K562 (cell line): Measurements from ENCODE around the gene TNNI2. TPM values are rescaled to one million over a fixed set of nuclear protein-coding genes. Genes with fewer than 3 reads are reported as not detected.

Experiments
- ATAC-seq: fragments of 200-7000 bp; cut with Tn5 transposase; 3 replicates; pipeline ENCODE4 v1.9.1; 2020; ENCODE audit warnings: moderate library complexity
- BruUV-seq: library from RNA; stranded (reverse); fragments of 400-500 nt; replicated peaks from 2 replicates; lab custom pipeline; 2021; lab: Mats Ljungman, UMichigan
- CTCF ChIA-PET: fragments of 300-600 bp; formaldehyde crosslinking; extraction: SDS; loops from one replicate; lab custom pipeline; 2021; ENCODE audit warnings: low intra/inter-chr PET ratio; lab: Yijun Ruan, JAX
- POLR2A ChIA-PET: fragments of 300-600, 350-650 bp; sonication (Branson Sonifier 250); formaldehyde crosslinking; extraction: SDS; loops from one replicate; lab custom pipeline; 2021; ENCODE audit warnings: antibody characterized with exemption, inconsistent platforms; lab: Yijun Ruan, JAX
- DNase-seq, 4 experiments: peaks; one replicate each; pipeline versions ENCODE4 v3.0.0 to v3.0.0-alpha.2; 2011 to 2018; ENCODE audit warnings: low spot score in 3 of 4, mixed read lengths in 3 of 4; ENCODE audit errors: extremely low read depth in 1 of 4
- FAIRE-seq: peaks from 2 replicates; lab custom pipeline; 2011; peaks lifted over from hg19 to GRCh38; lab: Jason Lieb, UNC
- H2AFZ ChIP-seq: 2 replicates; pipeline ENCODE4 v1.6.0; 2011; ENCODE audit warnings: low read depth, low read length, control low read depth, inconsistent platforms
- H3K27ac ChIP-seq: fragments of 200-600 bp; 3 replicates; pipeline ENCODE4 v1.8.0; 2011; ENCODE audit warnings: low read depth, mild to moderate bottlenecking, control low read depth, inconsistent platforms, low read length, moderate library complexity, mixed read lengths; ENCODE audit errors: extremely low read depth
- H3K27me3 ChIP-seq, 2 experiments: fragments of 300-600 bp in 1 of 2; 2 replicates in 1 of 2; 3 replicates in 1 of 2; pipeline versions ENCODE4 v1.6.0 to v1.8.0; 2011; ENCODE audit warnings: inconsistent platforms in 2 of 2, low read length in 2 of 2, mild to moderate bottlenecking in 1 of 2, mixed read lengths in 1 of 2, moderate library complexity in 1 of 2; ENCODE audit not compliant: control insufficient read depth in 2 of 2, insufficient read depth in 2 of 2
- H3K36me3 ChIP-seq: fragments of 300-600 bp; 3 replicates; pipeline ENCODE4 v1.8.0; 2011; ENCODE audit warnings: mild to moderate bottlenecking, low read length, inconsistent platforms; ENCODE audit not compliant: control insufficient read depth, insufficient read depth
- H3K4me1 ChIP-seq, 2 experiments: fragments of 200-600 bp in 1 of 2; replicated peaks in 1 of 2; 2 replicates in 1 of 2; 3 replicates in 1 of 2; pipeline versions ENCODE4 v1.5.1 to v1.8.0; 2011; ENCODE audit warnings: inconsistent platforms in 2 of 2, low read length in 2 of 2, mild to moderate bottlenecking in 1 of 2, mixed read lengths in 1 of 2, moderate library complexity in 1 of 2; ENCODE audit not compliant: control insufficient read depth in 2 of 2, insufficient read depth in 2 of 2
- H3K4me2 ChIP-seq: 2 replicates; pipeline ENCODE4 v1.6.1; 2011; ENCODE audit warnings: low read length, control low read depth, inconsistent platforms, mixed read lengths; ENCODE audit not compliant: insufficient read depth
- H3K4me3 ChIP-seq: fragments of 200-600 bp; sonication (generic), shearing (Covaris generic); 2 replicates; pipeline ENCODE4 v1.5.1; 2016; ENCODE audit warnings: control low read depth, inconsistent platforms
- H3K79me2 ChIP-seq: fragments of 200-600 bp; 3 replicates; pipeline ENCODE4 v1.8.0; 2011; ENCODE audit warnings: low read length, inconsistent platforms; ENCODE audit not compliant: control insufficient read depth, insufficient read depth
- H3K9ac ChIP-seq, 2 experiments: 2 replicates each; pipeline versions ENCODE4 v1.6.0 to v1.6.1; 2011; ENCODE audit warnings: low read depth in 2 of 2, low read length in 2 of 2, control low read depth in 1 of 2, inconsistent platforms in 1 of 2, mild to moderate bottlenecking in 1 of 2, mixed read lengths in 1 of 2; ENCODE audit not compliant: insufficient read depth in 1 of 2
- H3K9me1 ChIP-seq: one replicate; pipeline ENCODE4 v1.6.0; 2011; ENCODE audit warnings: inconsistent platforms, mild to moderate bottlenecking, low read length, moderate library complexity; ENCODE audit not compliant: control insufficient read depth, insufficient read depth
- H3K9me3 ChIP-seq: replicated peaks from 2 replicates; pipeline ENCODE4 v1.5.1; 2011; ENCODE audit warnings: low read depth, low read length, inconsistent platforms; ENCODE audit not compliant: control insufficient read depth, insufficient read depth
- H4K20me1 ChIP-seq: replicated peaks from 2 replicates; pipeline ENCODE4 v1.6.1; 2011; ENCODE audit warnings: low read length, inconsistent platforms, mixed read lengths; ENCODE audit not compliant: control insufficient read depth, insufficient read depth
- KAT2B ChIP-seq: IDR thresholded peaks from one replicate; pipeline ENCODE4 v1.6.1; 2012; ENCODE audit warnings: low read depth, mild to moderate bottlenecking, control low read depth, inconsistent platforms, low read length, moderate library complexity
- MAFK ChIP-seq: IDR thresholded peaks from 2 replicates; pipeline ENCODE4 v1.6.1; 2011; ENCODE audit warnings: low read length, improper control_type of control experiment
- MECOM ChIP-seq: fragments of 250-450 bp; sonication (Bioruptor Pico); IDR thresholded peaks from 2 replicates; pipeline ENCODE4 v1.8.0; 2022; ENCODE audit warnings: inconsistent platforms
- RREB1 ChIP-seq: fragments of 250-450 bp; sonication (Bioruptor Pico); IDR thresholded peaks from 2 replicates; pipeline ENCODE4 v1.4.0; 2020
- SIRT6 ChIP-seq: IDR thresholded peaks from one replicate; pipeline ENCODE4 v1.6.1; 2012; ENCODE audit warnings: low read depth, mild to moderate bottlenecking, control low read depth, inconsistent platforms, low read length, moderate library complexity
- SMARCE1 ChIP-seq: fragments of 450-650 bp; IDR thresholded peaks from 2 replicates; pipeline ENCODE4 v1.7.1; 2016; ENCODE audit warnings: mild to moderate bottlenecking
- WGBS: fragments of 100-300 bp; shearing (Covaris generic); methylation state at CpG from one replicate; pipeline ENCODE4 v1.1.6; 2016; ENCODE audit warnings: low coverage, mixed read lengths; ENCODE audit not compliant: insufficient coverage; ENCODE audit errors: missing lambda C conversion rate; 5-methylcytosine and 5-hydroxymethylcytosine counted together
- in situ Hi-C: fragments of 300-500 bp; cut with MboI; formaldehyde crosslinking; loops from 4 replicates; pipeline ENCODE4 v1.15.0; 2018; ENCODE audit warnings: inconsistent platforms, mixed read lengths
- intact Hi-C: fragments of 100-400 bp; cut with micrococcal nuclease; formaldehyde crosslinking; loops from 2 replicates; pipeline ENCODE4 v1.14.2; 2022
- polyA plus RNA-seq, 8 experiments: library from polyadenylated mRNA; depleted of rRNA in 4 of 8; stranded (reverse) in 5 of 8; unstranded in 3 of 8; fragments of >200 nt; fragmentation: Nextera tagmentation in 2 of 8; fragmentation: Illumina TruSeq in 1 of 8; extraction: Ambion mirVana in 2 of 8; extraction: Trizol in 1 of 8; gene quantifications; 2 replicates each; pipeline versions ENCODE4 v1.2.1 to v1.2.3, GENCODE V29; 2011 to 2014; ENCODE audit warnings: inconsistent platforms in 1 of 8, missing spikeins in 1 of 8
- total RNA-seq, 7 experiments: library from RNA; depleted of rRNA in 6 of 7; stranded (reverse); fragments of >200 nt in 6 of 7; fragmentation: Illumina TruSeq in 2 of 7; extraction: Trizol in 2 of 7; gene quantifications; 2 replicates each; pipeline versions ENCODE4 v1.2.1 to v1.2.3, GENCODE V29; 2011 to 2021; ENCODE audit warnings: low replicate concordance in 1 of 7

TNNI2 gene
- total and polyA plus RNA-seq, 9 of the 15 experiments (the other 6 are each of a cell fraction or from before 2014, with no cell fraction given): not detected

GRCh38 chr11:1848640-1849430 lies 10.1 kb downstream of the TNNI2 start:
- Histone ChIP-seq H3K4me3 (no peak overlapping the region), H3K9me3 (no peaks in the 10 kb centered on the region), H2AFZ (no peak overlapping the region), H3K4me2 (no peak overlapping the region), H4K20me1 (no peaks in the 10 kb centered on the region)
- no peak for DNase-seq
- no peak for ATAC-seq
- POLR2A ChIA-PET: interaction anchor here (0.6 to 0.9 kb wide), 2 partner anchors 12 to 42 kb away, joined by 3 to 4 read pairs; no protein-coding TSS in a partner anchor
- no peak for TF ChIP-seq KAT2B
- no peak for TF ChIP-seq RREB1 (CRISPR knock-in tag)
- TF ChIP-seq MECOM: no peak
- no peak for TF ChIP-seq SIRT6
- no peak for TF ChIP-seq SMARCE1
- no peak for TF ChIP-seq MAFK
- TF ChIP-seq, all 486 proteins: peak for 0
- Histone ChIP-seq H3K4me1 (peaks cover 9 to 41% of the 10 kb centered on the region in 2 experiments; a peak in 4 of 5 replicates), H3K27me3 (peaks cover 26 to 72% of the 10 kb centered on the region in 2 experiments; a peak in 4 of 5 replicates), H3K9me1 (no peaks in the 10 kb centered on the region), H3K27ac (no peak overlapping the region), H3K9ac (no peak overlapping the region), H3K36me3 (no peaks in the 10 kb centered on the region), H3K79me2 (no peaks in the 10 kb centered on the region)
- in situ Hi-C loops: no loop called here
- CTCF ChIA-PET: no interaction called here
- BruUV-seq: no TSS peak
- intact Hi-C loops: no loop called here
- no peak for FAIRE-seq
- 5% methylated on average over 18 of the region's 19 CpGs for WGBS
